NCI-H446 (cell line): ENCODE results near the gene TUBB.
"Not testable (repeated sequence)": the region's sequence is repeated elsewhere in the genome, so short reads cannot be mapped to it uniquely, and the experiment has no call there.

Source experiments
- DNase-seq, 2 experiments: peaks; one replicate each; lab custom pipeline; 2025; lab: John Stamatoyannopoulos, UW

Gene TUBB

DNA sequence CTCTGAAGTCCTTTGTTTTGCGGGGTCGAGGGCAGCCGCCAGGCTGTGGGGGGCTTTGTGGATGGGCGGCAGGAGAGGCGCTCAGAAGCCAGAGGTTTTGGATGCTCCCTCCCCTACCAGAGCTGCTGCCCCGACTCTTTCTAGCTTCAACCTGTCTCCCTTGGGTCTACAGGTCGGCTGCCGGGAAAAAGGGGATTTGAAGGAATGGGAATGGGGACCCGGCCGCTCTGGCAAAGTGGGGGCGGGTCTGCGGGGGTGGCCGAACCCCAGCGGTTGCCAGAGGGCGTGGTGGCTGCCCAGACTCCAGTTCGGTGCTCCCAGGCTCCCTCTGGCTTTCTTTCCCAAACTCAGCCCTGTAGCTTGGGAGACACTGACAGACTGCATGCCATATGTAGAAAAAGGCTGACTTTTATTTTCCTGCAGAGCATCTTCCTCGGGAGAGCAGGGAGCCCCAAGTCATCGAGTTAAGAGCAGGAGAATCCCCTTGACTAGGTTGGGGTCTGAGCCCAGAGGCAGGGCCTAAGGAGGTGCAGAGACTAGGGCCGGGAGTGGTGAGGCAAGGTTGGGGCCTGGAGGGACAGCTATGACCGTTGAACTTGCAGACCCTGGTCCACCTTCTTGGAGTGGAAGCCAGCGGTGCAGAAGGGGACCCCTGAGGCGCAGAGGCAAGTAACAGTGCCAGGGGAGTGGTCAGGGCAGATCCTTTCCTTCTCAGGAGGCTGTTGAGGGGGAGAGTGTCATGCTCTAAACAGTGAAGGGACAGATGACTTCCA is 32.3 kb upstream of the TUBB start:
- DNase-seq, result no peak

DNA sequence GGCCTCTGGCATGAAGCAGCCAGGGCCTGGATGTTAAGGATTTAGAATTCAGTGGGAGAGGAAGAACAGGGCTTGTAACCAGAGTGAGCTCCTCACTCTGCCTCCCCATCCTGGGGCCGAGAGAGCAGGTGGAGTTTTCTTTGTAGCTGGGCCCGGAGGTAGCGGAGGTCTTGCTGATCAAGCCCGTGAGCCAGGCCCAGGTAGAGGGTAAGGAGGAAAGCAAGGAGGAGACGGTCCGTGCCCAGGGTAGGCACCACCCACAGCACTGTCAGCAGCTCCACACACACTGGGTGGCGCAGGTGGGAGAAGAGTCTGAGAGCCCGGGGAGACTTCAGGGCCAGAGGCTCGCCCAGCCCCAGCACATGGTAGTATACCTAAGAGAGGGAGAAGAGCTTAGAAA is 31.6 kb upstream of the TUBB start:
- no peak for DNase-seq

DNA sequence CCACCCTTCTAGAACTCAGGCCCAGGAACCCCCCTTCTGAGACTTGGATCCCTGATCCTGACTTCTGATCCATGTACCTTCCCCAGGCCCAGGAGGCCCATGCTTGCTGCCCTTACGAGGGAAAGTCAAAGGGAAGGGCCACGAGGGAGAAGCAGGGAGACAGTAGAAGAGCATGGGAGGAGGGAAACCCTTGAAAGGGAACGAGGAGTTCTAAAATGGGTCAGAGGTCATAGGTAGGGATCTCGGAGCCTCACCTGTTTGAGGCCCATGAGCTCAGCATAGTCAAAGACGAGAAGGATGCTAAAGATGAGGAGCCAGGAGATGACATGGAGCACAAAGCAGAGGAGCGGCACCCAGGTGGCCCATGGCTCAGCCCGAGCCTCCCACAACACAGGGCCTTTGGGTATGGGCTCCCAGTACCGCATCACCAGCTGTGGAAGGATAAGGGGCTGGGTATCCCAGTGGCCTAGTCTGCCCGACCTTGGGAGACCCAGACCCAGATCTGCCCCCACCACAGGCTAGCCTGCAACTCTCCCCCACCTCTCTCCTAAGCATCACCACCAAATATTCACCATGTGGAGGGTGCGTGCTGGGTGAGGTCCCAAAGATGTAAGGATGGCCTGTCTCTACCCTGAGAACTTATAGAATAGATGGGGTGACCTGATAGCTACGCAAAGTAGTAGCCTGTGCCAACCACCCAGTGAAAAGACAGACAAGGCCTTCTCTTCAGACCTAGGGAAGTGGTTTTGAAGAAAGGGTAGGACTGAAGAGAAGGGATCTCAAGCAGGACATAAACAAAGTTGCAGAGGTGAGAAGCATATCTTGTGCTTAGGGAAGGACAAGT is 30.9 kb upstream of the TUBB start:
- no peak for DNase-seq

DNA sequence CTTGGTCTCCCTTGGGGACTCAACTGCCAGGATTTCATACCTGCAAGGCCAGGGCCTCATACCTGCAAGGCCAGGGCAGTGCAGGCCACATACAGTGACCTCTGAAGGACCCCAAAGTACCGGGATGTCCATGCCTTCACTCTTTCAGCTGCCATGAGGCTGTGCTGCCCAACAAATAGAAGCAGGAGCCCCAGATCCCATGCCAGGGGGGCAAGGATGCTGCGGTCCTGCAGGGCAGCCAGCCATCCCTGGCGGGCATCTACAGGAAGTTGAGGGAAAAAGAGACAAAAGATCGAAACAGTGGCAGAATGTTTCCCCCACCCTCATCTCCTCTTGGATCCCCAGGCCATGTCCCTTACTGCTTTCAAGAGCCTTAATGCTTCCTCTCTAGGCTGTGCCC is 30.2 kb upstream of the TUBB start:
- no peak for DNase-seq

DNA sequence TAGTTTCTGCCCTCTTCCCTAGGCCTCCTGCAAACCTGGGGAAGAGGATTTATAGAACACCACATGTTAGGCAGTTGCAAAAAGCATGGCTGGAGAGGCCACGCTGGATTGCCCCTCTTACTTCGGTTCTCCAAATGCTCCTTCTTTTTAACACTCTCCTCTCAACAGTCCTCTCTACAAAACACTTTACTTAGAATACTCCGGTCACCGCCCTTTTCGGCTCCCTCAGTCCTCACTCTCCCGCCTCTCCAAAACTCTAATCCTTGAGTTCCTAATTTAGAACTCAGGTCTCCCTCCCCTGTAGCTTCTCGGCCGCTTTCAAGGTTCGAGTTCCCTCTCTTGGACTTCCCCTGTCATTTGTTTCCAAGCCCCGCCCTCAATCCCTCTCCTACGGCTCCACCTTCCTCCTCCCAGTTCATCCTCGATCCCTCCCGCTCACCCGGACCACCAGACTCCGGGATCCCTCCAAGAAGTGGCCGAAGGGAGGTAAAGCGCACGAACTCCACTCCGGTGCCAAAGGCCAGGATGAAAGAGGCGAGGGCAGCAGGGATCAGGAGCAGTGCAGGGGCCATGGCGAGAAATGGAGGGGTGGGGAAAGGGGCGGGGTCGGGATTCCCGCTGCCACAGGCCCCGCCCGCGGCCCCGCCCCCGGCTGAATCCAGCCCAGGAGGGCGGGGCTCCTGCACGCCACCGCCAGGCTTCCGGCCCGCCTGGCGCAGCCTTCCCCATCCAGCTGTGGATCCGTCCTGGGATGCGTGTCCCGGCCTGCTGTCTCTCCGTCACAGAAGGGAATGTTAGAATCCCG is 29.5 kb upstream of the TUBB start, which contains the start of gene NRM:
TSS of gene NRM (minus strand) at position 582 of the 805 bp plus-strand sequence. CDS start at position 572, 10 bp downstream.
- DNase-seq, result peak; percentile 87 to 92

DNA sequence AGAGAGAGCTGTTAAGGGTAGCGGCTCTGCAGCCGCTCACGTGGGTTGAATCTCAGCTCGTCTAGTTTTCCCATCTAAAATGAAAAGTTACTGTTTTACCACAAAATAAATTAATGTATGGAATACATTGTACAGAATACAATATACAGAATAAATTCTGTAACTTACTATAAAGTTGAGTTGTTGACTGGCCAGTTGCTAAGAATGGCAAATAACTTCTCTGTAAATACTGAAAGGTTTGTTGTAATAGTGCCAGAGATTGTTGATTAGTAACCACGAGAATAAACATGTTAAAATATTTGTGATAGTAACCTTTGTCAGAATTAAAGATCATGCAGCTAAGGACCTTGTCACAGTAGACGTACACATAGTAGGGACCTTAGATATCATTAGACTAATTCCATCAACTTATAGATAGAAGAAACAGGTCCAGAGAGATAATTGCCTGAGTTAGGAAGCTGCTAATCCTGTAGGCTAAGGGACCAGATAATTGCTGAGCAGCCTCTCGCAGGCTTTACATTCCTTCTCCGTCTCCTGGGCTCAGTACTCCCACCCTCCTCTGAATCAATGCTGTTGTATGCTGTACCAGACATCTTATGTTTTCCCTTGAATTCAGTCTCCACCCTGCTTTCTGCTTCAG is 28.8 kb upstream of the TUBB start:
- DNase-seq, result no peak

DNA sequence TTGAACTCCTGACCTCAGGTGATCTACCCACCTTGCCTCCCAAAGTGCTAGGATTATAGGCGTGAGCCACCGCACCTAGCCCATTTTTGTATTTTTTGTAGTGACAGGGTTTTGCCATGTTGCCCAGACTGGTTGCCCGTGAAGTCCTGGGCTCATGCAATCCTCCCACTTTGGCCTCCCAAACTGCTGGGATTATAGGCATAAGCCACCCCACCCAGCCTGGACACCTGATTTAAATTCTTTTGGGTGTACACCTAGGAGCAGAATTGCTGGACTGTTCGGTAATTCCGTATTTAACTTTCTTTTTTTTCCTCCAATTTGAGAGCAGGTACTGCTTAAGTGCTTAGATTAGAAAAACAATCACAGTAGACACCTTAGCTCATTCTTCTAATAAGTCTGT is 23.7 kb upstream of the TUBB start:
- DNase-seq, result no peak

DNA sequence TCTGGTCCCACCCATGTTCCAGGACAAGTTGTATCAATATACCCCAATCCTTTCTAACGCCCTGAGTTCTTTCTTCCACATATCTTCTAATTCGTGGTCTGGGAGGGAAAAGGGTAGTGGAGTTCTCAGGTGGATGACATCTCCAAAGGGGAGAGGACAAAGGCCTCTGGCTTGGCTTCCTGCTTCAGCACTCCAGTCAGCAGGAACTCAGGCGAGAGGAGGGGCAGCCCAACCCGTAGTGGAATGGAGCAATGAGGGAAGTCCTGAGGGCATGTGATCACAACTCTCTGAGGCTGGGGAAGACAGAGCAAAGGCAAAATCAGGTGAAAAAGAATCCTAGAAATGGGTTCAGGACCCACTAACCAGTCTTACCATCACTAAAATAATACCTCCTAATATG is 19.8 kb upstream of the TUBB start:
- DNase-seq, result no peak

DNA sequence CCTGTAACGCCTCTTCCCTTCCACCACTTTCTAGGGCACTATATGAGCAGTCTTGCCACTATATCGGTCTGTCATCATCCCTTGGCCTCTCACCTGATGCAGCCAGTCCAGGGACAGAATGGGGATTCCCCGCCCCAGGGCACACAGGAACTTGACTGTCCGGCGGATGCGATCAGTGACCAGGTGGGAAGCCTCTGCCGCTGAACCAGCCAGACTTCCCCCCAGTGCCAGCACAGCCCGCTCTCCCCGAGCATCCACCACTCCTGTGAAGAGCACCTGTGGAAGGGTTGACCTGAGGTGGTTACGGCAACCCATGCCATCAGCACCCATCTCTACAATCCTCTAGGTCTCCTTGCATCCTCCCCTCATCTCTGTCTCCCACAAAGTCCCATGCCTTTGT is 17.1 kb upstream of the TUBB start:
- DNase-seq, result no peak

DNA sequence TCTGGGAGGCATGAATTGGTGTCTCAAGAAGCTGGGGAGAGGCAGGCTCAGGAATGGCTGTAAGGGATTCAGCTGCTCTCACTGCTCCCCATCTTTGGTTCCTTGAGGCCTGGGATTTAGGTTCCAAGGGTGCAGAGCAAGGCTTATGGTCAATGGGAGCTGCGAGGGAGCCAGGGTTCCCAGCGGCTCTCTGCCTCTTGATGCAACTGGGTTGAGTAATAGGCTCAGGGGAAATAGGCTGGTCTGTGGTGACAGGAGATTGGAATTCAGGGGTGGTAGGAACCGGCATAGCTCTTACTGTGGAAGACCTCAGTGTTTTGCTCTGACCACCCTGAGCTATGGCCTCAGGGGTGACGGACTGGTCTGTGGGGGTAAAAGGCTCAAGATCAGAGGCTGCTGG is 16.3 kb upstream of the TUBB start:
- DNase-seq, result no peak

DNA sequence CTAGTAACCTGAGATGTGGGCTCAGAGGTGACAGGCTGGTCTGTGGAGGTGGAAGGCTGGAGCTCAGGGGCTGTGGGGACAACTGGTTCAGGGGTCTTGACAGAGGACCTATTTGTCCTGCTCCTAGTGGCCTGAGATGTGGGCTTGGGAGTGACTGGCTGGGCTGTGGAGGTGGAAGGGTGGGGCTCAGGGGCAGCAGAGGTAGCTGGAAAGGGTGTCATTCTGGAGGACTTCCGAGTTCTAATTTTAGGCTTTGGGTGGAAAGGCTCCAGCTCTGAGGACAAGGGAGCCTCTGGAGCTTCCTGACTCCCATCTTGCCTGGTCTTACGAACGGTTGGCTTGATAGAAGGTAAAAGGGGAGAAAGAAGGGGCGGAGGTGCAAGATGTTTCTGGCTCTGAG is 14.5 kb upstream of the TUBB start:
- DNase-seq, result no peak

DNA sequence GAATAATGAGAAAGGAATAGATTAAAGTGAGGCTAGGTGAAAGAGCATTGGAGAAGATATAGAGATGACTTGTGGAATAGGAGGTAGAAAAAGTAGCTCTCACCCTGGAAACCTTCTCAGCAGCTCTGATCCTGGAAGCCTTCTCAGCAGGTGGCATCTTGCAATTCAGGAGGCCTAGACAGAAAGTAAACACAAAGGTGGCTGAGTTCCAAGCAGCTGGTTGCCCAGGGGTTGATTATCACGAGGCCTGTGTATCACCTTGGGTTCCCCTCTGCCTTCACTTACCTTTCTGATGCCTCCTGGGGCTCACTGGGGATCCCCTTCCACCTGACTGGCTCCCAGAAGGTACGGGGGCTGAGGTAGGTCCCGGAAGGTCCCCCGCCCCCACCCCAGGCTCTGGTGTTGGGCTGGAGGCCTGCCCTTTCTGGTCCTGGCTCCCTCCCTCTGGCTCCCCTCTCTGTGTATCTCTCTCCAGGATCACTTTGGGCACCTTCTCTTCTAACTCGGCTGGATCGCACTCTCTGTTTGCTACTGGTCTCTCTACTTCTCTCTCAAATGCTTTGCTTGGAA is 12.8 kb upstream of the TUBB start:
- DNase-seq, result no peak

DNA sequence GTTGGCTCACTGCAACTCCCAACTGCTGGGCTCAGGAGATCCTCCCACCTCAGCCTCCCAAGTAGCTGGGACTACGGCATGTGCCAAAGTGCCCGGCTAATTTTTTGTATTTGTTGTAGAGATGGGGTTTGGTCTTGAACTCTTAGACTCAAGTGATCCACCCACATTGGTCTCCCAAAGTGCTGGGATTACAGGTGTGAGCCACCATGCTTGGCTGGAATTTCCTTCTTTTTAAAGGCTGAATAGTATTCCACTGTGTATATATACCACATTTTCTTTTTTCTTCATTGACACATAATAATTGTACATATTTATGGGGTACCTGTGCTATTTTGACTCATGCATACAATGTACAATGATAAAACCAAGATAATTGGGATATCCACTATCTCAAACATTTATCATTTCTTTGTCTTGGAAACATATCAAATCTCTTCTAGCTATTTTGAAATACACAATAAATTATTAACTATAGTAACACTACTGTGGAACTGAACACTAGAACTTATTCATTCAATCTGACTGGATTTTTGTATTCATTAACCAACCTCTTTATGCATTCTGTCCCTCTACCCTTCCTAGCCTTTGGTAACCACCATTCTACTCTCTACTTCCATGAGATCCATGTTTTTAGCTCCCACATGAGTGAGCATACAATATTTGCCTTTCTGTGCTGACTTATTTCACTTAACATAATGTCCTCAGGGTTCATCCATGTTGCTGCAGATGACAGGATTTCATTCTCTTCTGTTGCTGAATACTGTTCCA is 10.9 kb upstream of the TUBB start:
- DNase-seq, result no peak

DNA sequence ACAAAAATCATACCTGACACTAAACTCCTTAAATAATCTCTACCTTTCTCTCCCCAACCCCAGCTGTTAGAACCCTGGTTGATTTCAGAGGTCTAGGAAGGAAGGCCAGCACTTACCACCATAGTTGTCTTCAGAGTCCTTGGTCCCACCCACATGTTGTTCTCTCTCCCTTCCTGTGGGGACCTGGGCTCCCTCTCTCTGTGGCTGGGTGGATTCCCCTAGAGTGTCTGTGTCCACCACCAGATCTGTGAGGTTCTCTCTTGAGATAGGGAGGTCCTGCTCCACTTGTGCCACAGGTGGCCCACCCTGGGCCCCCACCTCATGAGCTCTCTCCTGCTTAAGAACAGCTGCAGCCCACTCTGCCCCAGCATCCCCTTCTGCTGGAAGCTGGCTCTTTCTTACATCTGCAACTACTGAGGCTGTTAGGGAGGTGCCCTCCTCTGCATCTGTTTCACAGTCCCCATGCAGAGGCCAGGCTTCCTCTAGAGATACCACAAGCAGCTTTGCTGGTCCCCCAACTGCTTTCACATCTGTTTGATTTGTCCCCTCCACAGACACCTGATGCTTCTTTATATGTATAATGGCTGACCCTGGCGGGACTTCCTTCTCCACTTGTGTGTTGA is 8.3 kb upstream of the TUBB start:
- no peak for DNase-seq

DNA sequence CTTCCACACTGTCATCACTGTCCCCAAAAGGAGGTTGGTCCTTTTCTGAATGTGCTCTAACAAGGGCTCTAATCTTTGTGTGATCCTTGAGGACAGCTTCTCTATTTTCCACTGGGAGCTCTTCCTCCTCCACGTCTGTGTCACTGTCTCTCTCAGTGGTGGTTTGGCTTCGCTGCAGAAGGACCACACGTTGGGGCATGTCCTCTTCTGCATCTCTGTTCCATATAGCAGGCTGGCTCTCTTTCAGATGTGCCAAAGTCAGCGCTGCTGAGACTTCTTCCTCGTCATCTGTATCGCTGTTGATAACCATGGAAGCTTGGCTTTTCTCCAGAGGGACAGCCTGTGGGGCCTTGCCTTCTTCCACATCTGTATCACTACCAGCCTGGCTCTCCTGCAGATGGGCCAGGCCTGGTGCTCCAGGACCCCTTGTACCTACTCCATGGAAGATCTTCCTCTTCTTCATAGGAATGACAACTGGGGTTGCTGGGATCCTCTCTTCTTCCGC is 7.7 kb upstream of the TUBB start:
- no peak for DNase-seq

DNA sequence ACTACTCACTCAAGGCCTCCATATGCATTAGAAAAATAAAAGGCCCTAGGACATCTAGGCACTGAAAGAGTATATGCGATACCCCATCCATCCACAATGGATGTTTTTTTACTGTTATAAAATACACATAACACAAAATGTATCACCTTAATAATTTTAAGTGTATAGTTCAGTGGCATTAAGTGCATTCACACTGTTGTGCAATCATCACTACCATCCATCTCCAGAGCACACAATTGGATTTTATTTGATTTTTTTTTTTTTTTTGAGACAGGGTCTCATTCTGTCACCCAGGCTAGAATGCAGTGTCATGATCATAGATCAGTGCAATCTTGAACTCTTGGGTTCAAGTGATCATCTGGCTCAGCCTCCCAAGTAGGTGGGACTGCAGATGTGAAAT is 5.9 kb upstream of the TUBB start:
- no peak for DNase-seq

DNA sequence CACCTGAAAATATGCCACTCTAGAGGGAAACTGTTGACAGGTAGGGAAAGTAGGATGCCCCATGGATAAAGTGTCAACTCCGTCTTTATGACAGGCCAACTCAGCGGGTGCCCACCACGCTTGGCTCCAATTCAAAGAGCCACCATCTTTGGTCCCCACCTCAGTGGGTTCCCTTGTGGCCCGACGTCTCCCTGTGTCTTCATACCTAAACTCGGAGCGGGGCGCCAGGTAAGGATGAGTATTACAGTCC is 3.3 kb upstream of the TUBB start:
- no peak for DNase-seq

DNA sequence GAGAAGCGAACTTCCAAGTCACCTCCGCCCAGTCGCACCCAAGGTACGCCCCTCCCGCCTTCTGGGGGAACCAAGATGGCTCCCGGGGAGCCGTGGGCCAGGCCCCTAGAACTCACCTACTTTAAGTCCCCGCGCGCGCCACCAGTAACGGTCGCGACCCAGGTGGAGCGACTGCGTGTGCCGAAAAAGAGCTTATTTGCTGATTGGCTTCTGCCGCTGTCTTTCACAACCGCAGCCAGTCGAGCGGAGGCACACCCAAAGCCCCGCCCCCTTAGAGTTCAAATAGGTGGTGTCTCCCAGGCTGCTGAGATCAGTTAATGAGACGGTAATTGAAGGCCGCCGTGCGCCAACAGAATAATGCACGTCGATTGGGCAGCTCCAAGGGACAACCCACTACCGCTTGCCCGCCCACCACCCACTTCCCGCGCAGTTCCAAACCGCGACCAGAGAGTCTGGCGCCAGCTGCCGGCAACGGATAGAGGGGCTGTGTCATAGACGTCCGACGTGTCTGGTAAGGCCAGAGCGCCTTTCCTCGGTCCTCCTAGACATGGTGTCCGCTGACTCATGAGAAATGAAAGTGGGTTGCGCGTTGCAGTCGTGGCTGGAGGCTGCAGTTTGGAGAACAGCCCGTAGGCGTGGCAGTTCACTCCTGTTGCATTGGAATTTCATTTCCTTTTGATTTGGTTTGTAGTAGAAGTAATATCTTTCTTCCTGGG is 2.9 kb upstream of the TUBB start, which contains the start of gene MDC1:
TSS of gene MDC1 (minus strand) at position 153 of the 716 bp plus-strand sequence. CDS start 2,106 bp downstream, outside the sequence.
- peak; percentile 99 for DNase-seq

DNA sequence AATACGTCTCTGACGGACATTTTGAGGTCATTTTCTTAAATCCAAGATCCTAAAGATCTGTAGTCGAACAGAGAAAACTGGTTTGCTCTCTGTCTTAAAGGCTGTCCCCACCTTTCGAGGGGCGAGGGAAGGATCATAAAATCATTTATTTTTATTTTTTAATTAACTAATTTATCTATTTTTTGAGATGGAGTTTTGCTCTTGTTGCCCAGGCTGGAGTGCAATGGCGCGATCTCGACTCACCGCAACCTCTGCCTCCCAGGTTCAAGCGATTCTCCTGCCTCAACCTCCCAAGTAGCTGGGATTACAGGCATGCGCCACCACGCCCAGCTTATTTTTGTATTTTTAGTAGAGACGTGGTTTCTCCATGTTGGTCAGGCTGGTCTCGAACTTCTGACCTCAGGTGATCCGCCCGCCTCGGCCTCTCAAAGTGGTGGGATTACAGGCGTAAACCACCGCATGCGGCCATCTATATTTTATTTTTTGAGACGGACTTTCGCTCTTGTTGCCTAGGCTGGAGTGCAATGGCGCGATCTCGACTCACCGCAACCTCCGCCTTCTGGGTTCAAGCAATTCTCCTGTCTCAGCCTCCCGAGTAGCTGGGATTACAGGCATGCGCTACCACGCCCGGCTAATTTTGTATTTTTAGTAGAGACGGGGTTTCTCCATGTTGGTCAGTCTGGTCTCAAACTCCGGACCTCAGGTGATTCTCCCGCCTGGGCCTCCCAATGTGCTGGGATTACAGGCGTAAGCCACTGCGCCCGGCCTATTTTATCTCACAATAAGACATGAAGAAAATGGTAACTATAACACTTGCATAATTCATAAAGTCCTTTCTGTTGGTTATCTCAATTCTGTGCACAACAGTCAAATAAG is 2.1 kb upstream of the TUBB start:
- DNase-seq, result not testable (repeated sequence)
